Measurements from ENCODE around the gene PREX1.

DNA sequence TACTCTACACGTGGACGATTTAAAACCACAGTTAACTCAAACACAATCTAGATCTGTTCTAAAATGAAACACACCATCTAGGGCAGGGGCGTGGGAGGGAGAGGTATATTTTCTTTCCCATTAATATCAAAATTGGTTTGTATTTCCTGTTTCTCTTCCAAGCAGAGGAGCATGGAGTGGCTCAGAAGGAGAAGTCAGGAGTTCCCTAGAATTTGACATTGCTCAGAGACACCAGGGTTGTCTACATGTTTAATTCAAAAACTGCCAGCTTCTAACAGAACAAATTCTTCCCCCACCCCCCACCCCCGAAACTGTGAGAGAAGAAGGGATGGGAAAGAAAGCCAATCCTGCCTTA is 2.3 kb downstream of the PREX1 start:
- TF ChIP-seq, protein P1, sequence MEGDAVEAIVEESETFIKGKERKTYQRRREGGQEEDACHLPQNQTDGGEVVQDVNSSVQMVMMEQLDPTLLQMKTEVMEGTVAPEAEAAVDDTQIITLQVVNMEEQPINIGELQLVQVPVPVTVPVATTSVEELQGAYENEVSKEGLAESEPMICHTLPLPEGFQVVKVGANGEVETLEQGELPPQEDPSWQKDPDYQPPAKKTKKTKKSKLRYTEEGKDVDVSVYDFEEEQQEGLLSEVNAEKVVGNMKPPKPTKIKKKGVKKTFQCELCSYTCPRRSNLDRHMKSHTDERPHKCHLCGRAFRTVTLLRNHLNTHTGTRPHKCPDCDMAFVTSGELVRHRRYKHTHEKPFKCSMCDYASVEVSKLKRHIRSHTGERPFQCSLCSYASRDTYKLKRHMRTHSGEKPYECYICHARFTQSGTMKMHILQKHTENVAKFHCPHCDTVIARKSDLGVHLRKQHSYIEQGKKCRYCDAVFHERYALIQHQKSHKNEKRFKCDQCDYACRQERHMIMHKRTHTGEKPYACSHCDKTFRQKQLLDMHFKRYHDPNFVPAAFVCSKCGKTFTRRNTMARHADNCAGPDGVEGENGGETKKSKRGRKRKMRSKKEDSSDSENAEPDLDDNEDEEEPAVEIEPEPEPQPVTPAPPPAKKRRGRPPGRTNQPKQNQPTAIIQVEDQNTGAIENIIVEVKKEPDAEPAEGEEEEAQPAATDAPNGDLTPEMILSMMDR (IDR thresholded peaks at IDR 0.05; ENCODE audit: insufficient read depth, low read length) = no peak
- no peak for TF ChIP-seq SPI1 (IDR thresholded peaks at IDR 0.05; ENCODE audit: borderline replicate concordance, low read depth)
- no peak for TF ChIP-seq POLR2AphosphoS5 (IDR thresholded peaks at IDR 0.05; ENCODE audit: low read depth)

All from HL-60 (cell line).